GM10266 (cell line): ENCODE data around the gene GRAMD2B.

Experiments
- DNase-seq: peaks from one replicate; pipeline ENCODE4 v3.0.0; 2012; ENCODE audit errors: extremely low spot score
- TF ChIP-seq, protein P1 (sequence below): IDR thresholded peaks from 2 replicates; pipeline ENCODE4 v1.5.1; 2012; ENCODE audit warnings: mild to moderate bottlenecking, low read depth; ENCODE audit not compliant: control insufficient read depth, insufficient read depth; ENCODE audit errors: missing control alignments

Gene GRAMD2B

DNA sequence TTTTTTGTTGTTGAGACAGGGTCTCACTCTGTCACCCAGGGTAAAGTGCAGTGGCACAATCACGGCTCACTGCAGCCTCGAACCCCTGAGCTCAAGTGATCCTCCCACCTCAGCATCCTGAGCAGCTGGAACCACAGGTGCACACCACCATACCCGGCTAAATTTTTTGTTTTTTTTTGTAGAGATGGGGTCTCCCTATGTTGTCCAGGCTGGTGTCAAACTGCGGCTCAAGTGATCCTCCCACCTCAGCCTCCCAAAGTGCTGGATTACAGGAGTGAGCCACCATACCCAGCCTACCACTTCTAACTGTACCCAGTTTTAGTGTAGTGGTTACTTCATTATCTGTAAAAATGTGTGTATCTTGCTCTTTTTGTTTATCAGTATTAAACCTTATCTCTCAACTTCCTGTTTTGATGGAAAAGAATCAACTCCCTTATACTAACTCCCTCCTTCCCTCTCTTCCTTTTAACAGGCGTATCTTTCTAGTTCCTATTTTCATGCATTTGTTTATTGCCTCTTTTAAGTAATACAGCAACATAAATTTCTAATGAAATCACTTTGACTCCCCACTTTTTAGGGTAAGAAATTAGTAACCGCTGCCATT, 33.1 kb downstream of the GRAMD2B start:
- TF ChIP-seq, protein P1, sequence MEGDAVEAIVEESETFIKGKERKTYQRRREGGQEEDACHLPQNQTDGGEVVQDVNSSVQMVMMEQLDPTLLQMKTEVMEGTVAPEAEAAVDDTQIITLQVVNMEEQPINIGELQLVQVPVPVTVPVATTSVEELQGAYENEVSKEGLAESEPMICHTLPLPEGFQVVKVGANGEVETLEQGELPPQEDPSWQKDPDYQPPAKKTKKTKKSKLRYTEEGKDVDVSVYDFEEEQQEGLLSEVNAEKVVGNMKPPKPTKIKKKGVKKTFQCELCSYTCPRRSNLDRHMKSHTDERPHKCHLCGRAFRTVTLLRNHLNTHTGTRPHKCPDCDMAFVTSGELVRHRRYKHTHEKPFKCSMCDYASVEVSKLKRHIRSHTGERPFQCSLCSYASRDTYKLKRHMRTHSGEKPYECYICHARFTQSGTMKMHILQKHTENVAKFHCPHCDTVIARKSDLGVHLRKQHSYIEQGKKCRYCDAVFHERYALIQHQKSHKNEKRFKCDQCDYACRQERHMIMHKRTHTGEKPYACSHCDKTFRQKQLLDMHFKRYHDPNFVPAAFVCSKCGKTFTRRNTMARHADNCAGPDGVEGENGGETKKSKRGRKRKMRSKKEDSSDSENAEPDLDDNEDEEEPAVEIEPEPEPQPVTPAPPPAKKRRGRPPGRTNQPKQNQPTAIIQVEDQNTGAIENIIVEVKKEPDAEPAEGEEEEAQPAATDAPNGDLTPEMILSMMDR = no peak
- DNase-seq = no peak

DNA sequence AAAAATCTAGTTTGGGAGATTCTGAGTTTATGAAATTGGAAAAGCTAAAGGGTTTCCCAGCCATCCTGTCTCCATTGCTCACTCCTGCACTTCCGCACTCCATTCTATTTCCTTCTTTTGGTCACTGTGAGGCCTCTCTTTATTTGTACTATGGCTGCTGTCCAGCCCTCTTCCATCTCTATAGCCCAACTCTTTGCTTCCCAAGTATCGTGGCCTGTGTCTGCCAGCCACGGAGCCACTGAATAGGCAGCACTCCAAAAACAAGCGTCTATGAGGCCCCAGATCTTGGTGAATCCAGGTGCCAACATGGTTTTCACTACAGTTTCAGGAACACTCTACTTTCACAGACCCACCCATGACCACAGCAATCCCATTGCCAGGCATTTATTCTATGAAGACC, 37.2 kb downstream of the GRAMD2B start:
- TF ChIP-seq, protein P1 = no peak
- DNase-seq = no peak

DNA sequence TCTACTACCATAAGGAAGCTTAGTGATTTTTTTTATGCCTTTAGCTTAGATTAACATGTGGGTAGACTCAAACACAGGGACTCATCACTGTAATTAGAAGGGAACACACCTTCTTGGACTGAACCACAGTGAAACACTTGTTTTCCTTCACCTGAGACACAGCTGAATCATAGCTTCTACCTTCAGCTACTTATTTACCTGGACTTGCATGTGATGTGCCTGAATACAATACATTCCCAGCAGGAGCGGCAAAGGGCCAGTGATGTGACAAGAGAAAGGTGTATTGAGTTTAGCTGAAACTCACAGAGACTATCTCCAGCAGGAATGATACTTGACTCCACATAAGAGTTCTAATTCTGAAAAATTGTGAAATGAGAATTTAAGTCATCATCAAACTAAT, 37.8 kb downstream of the GRAMD2B start:
- DNase-seq = no peak
- TF ChIP-seq, protein P1 = no peak

DNA sequence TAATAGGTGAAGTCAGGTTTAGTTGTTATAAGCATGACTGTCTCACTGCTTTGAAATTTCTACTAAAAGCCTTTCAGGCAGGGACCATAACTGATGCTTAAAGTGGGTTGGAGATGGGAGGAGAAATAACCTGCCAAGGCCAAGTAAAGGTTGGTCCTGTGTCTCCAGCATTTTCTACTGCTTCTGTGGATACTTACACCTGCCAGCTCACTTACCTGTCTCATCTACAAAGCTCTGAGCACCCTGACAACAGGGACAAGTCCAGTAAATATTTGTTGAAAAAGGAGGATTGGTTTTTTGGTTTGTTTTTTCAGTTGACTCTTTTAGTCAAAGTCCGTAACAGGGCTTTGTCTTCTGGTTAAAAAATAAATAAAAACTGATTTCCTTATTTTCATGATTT, 38.6 kb downstream of the GRAMD2B start:
- TF ChIP-seq, protein P1 = no peak
- DNase-seq = no peak

DNA sequence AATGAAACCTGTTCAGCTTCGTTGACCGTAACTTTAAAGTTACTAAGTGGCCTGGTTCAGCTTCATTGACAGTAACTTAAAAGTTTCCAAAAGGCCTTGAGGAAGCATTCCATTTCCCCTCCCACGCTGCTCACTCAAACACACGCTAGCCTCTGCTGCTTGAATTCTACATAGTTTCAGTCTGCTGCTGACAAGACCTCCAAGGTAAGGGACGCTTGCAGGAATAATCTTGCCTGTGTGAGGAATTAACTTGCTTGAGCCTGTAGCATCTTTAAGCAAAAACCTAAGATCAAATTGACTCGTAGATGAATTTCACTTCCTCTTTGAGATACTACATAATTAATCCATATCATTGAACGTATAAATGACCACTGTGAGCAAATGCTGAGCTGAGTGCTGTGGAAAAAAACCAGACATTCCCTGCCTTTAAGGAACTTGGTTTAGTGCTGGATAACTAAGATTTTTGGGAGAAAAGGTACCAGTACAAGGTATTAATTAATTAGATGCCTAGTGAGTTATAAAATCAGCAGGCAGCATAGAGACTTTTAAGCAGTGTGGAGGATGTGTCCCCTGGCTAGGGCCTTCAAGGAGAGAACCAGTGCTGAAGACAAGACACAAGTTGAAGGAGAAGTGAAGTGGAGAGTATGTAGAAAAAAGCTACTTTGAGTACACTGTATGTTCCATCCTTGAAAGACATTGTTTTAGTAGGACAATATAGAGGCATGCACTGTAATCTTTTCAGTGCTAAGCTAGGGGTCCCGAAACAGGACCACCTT, 39.2 kb downstream of the GRAMD2B start:
- peak; percentile 15 for DNase-seq

DNA sequence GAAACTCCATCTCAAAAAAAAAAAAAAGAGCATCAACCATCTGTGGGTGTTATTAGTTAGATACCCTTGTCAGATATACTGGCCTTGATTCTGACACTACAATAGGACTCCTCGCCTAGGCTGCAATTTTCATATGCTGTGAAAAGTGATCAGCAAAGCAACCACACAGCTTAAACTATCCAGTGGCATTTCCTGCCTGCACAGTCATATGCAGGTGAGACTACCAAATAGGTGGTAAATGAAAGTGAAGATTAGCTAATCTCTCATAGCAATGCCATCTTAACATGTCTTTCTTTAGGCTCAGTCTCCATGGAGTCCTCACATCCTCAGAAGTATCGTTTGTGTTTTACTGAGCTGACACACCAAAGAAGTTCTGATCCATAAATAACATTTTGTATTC, 40.8 kb downstream of the GRAMD2B start:
- no peak for DNase-seq
- TF ChIP-seq, protein P1 = no peak

More for the DNA sequence above, 39.2 kb downstream of the GRAMD2B start:
- TF ChIP-seq, protein P1 = no peak

DNA sequence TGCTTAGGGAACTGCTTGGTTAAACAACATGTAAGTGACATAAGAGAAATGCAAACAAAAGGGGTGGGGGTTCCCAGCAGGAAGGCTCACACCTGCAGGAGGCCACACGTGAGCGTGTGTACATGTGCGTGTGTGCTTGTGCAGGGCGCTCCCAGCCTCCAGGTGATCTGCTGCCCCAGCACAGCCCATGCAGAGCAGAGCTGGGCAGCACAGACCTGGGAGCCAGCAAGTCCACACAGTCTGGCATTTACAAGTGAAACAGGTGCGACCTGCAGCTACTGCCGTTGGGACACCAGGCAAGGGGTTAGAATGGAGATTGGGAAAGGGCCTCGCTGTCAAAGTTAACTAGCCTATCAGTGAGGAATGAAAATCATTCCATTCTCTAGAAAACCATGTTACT, 41.8 kb downstream of the GRAMD2B start:
- TF ChIP-seq, protein P1 = no peak

More for the DNA sequence above, 41.8 kb downstream of the GRAMD2B start:
- DNase-seq = no peak
